ENCODE data around the gene OR4D9. TPM values are rescaled to one million over a fixed set of nuclear protein-coding genes. Genes with fewer than 3 reads are reported as not detected.

The OR4D9 gene
- total RNA-seq: not detected

DNA sequence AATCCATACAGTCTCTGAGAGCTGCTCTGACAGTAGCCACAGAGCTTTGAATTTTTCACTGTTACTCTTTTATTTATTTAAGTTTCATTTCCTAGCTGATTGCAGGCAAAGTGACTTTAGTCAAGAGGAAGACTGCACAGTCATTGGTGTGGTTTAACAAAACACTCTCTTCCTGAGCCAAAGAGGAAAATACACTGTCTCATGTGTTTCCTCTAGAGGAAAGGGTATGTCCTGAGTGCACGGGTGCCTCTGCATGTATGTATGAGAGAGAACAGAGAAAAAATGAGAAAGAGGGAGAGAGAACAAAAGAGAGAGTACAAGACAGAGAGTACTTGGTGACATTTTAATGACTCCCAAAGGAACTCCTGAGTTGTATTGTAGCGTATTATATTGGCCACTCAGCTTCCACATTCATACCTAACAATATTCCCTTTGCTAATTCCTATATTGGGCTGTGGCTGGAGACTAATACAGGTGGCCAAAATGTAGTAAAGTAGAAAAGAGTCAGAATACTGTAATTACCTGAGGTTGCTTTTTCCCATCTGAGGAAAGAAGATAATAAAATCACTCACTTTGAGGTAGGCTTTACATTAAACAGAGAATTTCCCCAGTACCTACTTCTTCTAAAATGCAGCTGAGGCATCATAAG is at the start of gene OR4D9:
Gene OR4D9, plus strand, starts transcription at position 599 of the 649 bp plus-strand sequence. CDS start 3,374 bp downstream, outside the sequence.
- TF ChIP-seq, protein P1, sequence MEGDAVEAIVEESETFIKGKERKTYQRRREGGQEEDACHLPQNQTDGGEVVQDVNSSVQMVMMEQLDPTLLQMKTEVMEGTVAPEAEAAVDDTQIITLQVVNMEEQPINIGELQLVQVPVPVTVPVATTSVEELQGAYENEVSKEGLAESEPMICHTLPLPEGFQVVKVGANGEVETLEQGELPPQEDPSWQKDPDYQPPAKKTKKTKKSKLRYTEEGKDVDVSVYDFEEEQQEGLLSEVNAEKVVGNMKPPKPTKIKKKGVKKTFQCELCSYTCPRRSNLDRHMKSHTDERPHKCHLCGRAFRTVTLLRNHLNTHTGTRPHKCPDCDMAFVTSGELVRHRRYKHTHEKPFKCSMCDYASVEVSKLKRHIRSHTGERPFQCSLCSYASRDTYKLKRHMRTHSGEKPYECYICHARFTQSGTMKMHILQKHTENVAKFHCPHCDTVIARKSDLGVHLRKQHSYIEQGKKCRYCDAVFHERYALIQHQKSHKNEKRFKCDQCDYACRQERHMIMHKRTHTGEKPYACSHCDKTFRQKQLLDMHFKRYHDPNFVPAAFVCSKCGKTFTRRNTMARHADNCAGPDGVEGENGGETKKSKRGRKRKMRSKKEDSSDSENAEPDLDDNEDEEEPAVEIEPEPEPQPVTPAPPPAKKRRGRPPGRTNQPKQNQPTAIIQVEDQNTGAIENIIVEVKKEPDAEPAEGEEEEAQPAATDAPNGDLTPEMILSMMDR (IDR thresholded peaks at IDR 0.05 in 4 of 5, conservative IDR thresholded peaks at IDR 0.05 in 1 of 5): no peak
- no peak for TF ChIP-seq POLR2A (IDR thresholded peaks at IDR 0.05)
- Histone ChIP-seq H3K4me1 (no peaks in the 10 kb centered on the region), H3K27me3 (no peaks in the 10 kb centered on the region), H3K4me3 (no peak within 1 kb of the TSS), H3K27ac (no peak within 1 kb of the TSS), H3K36me3 (no peaks in the 10 kb centered on the region), H3K9me3 (no peaks in the 10 kb centered on the region)
- no peak for DNase-seq
- in situ Hi-C loops (cut with MboI; ENCODE audit: low sequenced_read_pairs in 4 of 4) (no loop called here), intact Hi-C loops (cut with DNase I; ENCODE audit: low total_unique reads) (no loop called here)
- ATAC-seq: no peak

DNA sequence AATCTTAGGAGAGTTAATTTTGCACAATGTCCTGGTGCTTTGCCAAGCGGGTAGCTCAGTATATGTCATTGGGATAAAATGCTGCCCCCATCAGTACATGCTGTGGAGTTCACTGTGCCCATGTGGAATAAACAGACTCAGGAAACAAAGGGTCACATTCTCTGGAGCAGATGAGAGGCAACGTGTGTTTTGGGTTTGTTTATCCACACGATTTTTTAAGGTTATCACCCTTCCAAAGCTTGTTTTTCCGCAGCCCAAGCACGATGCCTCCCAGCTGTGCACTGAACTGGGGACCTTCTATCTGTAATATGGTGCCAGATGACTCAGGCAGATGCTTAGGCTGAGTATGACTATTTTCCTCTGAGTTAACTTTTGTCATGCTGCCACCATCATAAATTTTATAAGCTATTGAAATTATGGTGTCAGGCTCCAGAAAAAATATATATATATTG is 48.1 kb upstream of the OR4D9 start:
- intact Hi-C loops (cut with DNase I; ENCODE audit: low total_unique reads) (no loop called here), in situ Hi-C loops (cut with MboI; ENCODE audit: low sequenced_read_pairs in 4 of 4) (no loop called here)
- TF ChIP-seq, protein P1 (IDR thresholded peaks at IDR 0.05 in 4 of 5, conservative IDR thresholded peaks at IDR 0.05 in 1 of 5): no peak
- no peak for TF ChIP-seq POLR2A (IDR thresholded peaks at IDR 0.05)

DNA sequence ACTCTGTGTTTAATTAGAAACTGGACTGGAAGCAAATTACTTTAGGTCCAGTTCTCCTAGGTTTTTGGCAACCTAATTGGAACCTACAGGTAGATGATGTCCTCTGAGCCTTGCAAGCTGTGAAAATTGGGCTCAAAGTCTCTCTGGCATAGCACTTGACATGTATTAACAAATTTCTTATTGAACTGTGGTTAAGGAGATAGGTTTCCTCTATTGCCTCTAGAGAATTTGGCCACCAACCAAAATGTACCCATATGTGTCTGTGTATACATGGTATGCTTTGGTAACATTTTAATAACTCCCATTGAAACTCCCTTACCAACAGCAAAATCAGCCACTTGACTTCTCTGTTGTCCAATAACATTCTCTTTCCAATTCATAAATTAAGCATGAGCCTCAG is 38.3 kb upstream of the OR4D9 start, which contains the start of gene OR4D10:
Gene OR4D10, plus strand, starts transcription at position 301 of the 400 bp plus-strand sequence. CDS start 4,115 bp downstream, outside the sequence.
- in situ Hi-C loops (cut with MboI; ENCODE audit: low sequenced_read_pairs in 4 of 4): no loop called here
- ATAC-seq (no peak), DNase-seq (no peak)
- Histone ChIP-seq H3K4me1 (no peaks in the 10 kb centered on the region), H3K4me3 (no peak within 1 kb of the TSS), H3K27me3 (no peaks in the 10 kb centered on the region), H3K27ac (no peak within 1 kb of the TSS), H3K36me3 (no peaks in the 10 kb centered on the region), H3K9me3 (no peaks in the 10 kb centered on the region)
- intact Hi-C loops (cut with DNase I; ENCODE audit: low total_unique reads): no loop called here
- no peak for TF ChIP-seq POLR2A (IDR thresholded peaks at IDR 0.05)
- TF ChIP-seq, protein P1 (IDR thresholded peaks at IDR 0.05 in 4 of 5, conservative IDR thresholded peaks at IDR 0.05 in 1 of 5): no peak

More for the DNA sequence above, 48.1 kb upstream of the OR4D9 start:
- ATAC-seq (no peak), DNase-seq (no peak)
- Histone ChIP-seq H3K27me3 (no peaks in the 10 kb centered on the region), H3K27ac (no peak overlapping the region), H3K4me1 (no peaks in the 10 kb centered on the region), H3K9me3 (no peaks in the 10 kb centered on the region), H3K36me3 (no peaks in the 10 kb centered on the region), H3K4me3 (no peak overlapping the region)

DNA sequence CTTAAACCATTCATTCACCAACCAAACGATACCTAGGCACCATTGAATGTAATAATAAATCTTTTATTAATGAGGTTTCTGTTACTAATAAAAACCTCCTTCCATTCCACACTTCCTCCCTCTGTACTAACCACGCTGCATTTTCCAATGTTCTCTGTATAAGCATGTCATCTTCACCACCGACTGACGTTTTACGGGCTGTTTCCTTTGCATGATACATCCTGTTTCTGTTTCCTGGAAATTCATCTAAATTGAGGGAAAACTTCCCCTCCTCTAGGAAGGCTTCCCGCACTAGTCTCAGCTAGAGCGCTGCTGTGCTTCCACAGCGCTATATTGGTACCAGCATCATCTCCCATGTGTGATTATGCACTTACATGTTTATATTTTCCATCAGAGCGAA is 36.2 kb upstream of the OR4D9 start:
- H3K4me3 ChIP-seq: no peak overlapping the region

More for the DNA sequence above, 36.2 kb upstream of the OR4D9 start:
- no peaks in the 10 kb centered on the region for H3K36me3 ChIP-seq
- no peaks in the 10 kb centered on the region for H3K4me1 ChIP-seq
- in situ Hi-C loops (cut with MboI; ENCODE audit: low sequenced_read_pairs in 4 of 4): no loop called here
- TF ChIP-seq POLR2A (IDR thresholded peaks at IDR 0.05): no peak
- TF ChIP-seq, protein P1 (IDR thresholded peaks at IDR 0.05 in 4 of 5, conservative IDR thresholded peaks at IDR 0.05 in 1 of 5): no peak
- intact Hi-C loops (cut with DNase I; ENCODE audit: low total_unique reads): no loop called here
- DNase-seq: no peak
- no peaks in the 10 kb centered on the region for H3K27me3 ChIP-seq
- H3K9me3 ChIP-seq: no peaks in the 10 kb centered on the region
- no peak overlapping the region for H3K27ac ChIP-seq
- ATAC-seq: no peak

Measured in gastrocnemius medialis (tissue), 4 donors.